ENCODE results near the gene TTC12. TPM values are rescaled to one million over a fixed set of nuclear protein-coding genes. Genes with fewer than 3 reads are reported as not detected.

Gene TTC12
- total and polyA plus RNA-seq, 9 of the 15 experiments (the other 6 are each of a cell fraction or from before 2014, with no cell fraction given) = 5.1 to 19.9 (median 13.4) TPM

DNA sequence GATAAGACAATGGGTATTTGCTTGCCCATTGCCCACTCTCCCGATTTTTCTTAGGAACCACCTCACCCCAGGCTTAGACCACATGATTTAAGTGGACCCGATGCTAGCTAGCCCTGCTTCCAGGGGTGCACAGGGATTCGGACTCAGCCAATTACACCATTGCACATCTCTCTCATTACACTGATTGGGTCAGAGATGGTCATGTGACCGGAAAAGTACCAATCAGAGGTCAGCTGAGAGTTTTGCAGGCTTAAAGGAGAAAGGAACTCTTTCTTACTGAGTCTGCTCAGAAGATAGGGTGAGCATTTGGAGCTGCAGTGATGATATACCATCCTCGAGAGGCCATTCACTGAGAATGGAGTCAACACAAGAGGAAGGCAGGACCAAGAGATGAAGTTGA, 61.0 kb downstream of the TTC12 start:
- Histone ChIP-seq H3K4me3 (no peak overlapping the region), H3K27ac (ENCODE audit: extremely low read depth, low read depth, low read length) (no peak overlapping the region), H3K4me1 (replicated peaks in 1 of 2; ENCODE audit: control insufficient read depth in 2 of 2, insufficient read depth in 2 of 2, low read length in 2 of 2) (peaks cover 0 to 8% of the 10 kb centered on the region in 2 experiments; a peak in 3 of 5 replicates), H3K79me2 (ENCODE audit: control insufficient read depth, insufficient read depth, low read length) (no peaks in the 10 kb centered on the region), H4K20me1 (replicated peaks; ENCODE audit: control insufficient read depth, insufficient read depth, low read length) (no peaks in the 10 kb centered on the region), H3K4me2 (ENCODE audit: insufficient read depth, low read length) (no peak overlapping the region), H3K9me1 (ENCODE audit: control insufficient read depth, insufficient read depth, low read length) (no peaks in the 10 kb centered on the region), H3K9me3 (replicated peaks; ENCODE audit: control insufficient read depth, insufficient read depth, low read depth, low read length) (no peaks in the 10 kb centered on the region), H2AFZ (ENCODE audit: low read depth, low read length) (no peak overlapping the region), H3K9ac (ENCODE audit: insufficient read depth in 1 of 2, low read depth in 2 of 2, low read length in 2 of 2) (no peak overlapping the region), H3K36me3 (ENCODE audit: control insufficient read depth, insufficient read depth, low read length) (no peaks in the 10 kb centered on the region), H3K27me3 (ENCODE audit: control insufficient read depth in 2 of 2, insufficient read depth in 2 of 2, low read length in 2 of 2) (peaks cover 0 to 4% of the 10 kb centered on the region in 2 experiments; a peak in 2 of 5 replicates)
- ChIA-PET POLR2A (no interaction called here), CTCF (ENCODE audit: low intra/inter-chr PET ratio) (no interaction called here)
- in situ Hi-C loops (cut with MboI) = no loop called here
- ATAC-seq (peak; percentile 64), DNase-seq (ENCODE audit: extremely low read depth in 1 of 4, low spot score in 3 of 4) (peak in 3 of 4 experiments; percentile 46 to 68 (median 67)), FAIRE-seq (peak; percentile 32)
- TF ChIP-seq PHF21A (IDR thresholded peaks at IDR 0.05; ENCODE audit: borderline replicate concordance, low read depth) (no peak), NFYB (IDR thresholded peaks at IDR 0.05; ENCODE audit: extremely low read depth, insufficient read length) (peak; percentile 74), TFE3 (CRISPR knock-in tag; IDR thresholded peaks at IDR 0.05) (peak; percentile 90), USF2 (CRISPR knock-in tag; IDR thresholded peaks at IDR 0.05) (peak; percentile 81), KAT7 (CRISPR knock-in tag; IDR thresholded peaks at IDR 0.05; ENCODE audit: borderline replicate concordance) (no peak), PRPF4 (IDR thresholded peaks at IDR 0.05; ENCODE audit: insufficient read depth, low read depth, low read length, poor library complexity, severe bottlenecking) (no peak), USF1 (CRISPR knock-in tag; IDR thresholded peaks at IDR 0.05) (peak; percentile 75), SMARCB1 (IDR thresholded peaks at IDR 0.05; ENCODE audit: insufficient read length, low read depth) (no peak), CBFA2T2 (conservative IDR thresholded peaks at IDR 0.05) (peak; percentile 19; the same call in 1 of the 2 replicates), RAD51 (IDR thresholded peaks at IDR 0.05; ENCODE audit: borderline replicate concordance, low read depth) (peak; percentile 79), TOE1 (IDR thresholded peaks at IDR 0.05; ENCODE audit: borderline replicate concordance) (peak; percentile 84; the same call in 1 of the 2 replicates), TOE1 (CRISPR knock-in tag; IDR thresholded peaks at IDR 0.05; ENCODE audit: borderline replicate concordance, low read depth) (no peak), EP400 (IDR thresholded peaks at IDR 0.05) (no peak), ATF3 (IDR thresholded peaks at IDR 0.05) (no peak), ATF3 (CRISPR knock-in tag; conservative IDR thresholded peaks at IDR 0.05) (no peak)
- TF ChIP-seq, protein P1, sequence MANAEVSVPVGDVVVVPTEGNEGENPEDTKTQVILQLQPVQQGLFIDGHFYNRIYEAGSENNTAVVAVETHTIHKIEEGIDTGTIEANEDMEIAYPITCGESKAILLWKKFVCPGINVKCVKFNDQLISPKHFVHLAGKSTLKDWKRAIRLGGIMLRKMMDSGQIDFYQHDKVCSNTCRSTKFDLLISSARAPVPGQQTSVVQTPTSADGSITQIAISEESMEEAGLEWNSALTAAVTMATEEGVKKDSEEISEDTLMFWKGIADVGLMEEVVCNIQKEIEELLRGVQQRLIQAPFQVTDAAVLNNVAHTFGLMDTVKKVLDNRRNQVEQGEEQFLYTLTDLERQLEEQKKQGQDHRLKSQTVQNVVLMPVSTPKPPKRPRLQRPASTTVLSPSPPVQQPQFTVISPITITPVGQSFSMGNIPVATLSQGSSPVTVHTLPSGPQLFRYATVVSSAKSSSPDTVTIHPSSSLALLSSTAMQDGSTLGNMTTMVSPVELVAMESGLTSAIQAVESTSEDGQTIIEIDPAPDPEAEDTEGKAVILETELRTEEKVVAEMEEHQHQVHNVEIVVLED (CRISPR knock-in tag; IDR thresholded peaks at IDR 0.05) = no peak
- intact Hi-C loops (cut with micrococcal nuclease) = no loop called here
- no TSS peak for BruUV-seq (replicated peaks)
- WGBS (ENCODE audit: insufficient coverage, low coverage, missing lambda C conversion rate) = 32% methylated on average over 5 of the region's 5 CpGs
